GM18508 (cell line): Measurements from ENCODE around the gene SFXN4.

Experiments used
- ATAC-seq: cut with Tn5 transposase; IDR thresholded peaks from one replicate; pipeline ENCODE4 v1.9.1; 2021; ENCODE audit warnings: moderate number of reproducible peaks; ENCODE audit not compliant: insufficient read depth, unreplicated experiment

The SFXN4 gene

DNA sequence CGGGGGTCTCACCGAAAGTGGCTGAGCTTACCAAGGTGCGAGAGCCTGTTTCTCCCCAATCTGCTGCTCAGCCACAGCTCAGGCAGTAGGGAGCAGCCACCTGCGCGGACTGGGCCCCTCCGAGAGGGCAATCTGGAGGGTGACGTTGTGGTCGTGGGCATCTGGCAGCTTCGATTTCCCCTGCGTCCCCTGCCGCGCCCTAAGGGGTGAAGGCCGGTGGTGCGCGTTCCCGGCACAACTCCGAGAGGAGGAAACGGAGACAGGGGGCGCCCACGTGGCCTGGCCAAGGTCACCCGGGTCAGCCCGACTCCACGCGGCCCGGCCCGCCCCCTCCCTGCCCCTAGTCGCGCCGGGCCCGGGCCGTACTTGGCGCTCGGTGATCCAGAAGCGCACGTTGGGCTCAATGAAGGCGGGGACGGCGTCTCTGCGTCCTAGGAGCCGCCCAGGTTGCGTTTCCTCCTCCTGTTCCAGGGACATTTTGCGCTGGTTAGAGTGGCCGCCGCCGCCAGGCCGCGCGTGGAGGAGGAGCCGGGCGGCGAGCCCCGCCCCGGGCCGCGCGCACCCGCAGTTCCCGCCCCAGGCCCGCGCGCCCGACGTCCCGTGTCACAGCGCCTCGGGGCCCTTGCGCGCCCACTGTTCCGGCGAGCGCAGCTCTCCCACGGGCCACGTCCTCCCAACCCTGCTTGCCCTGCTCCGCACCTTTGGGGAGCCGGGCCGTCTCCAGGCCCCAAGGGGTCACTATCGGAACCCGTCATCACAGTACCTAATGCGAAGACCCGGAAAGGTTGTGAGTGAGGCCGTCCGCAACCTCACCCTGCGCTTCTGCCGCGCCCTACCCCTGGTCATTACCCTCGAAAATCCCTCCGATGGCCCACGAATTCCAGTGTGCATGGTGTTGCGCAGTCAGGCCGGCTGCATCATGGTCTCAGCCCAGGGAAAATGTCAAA lies at the start of gene SFXN4:
TSS of gene SFXN4 (minus strand) at position 544 of the 947 bp plus-strand sequence. CDS start at position 477, 67 bp downstream.
- ATAC-seq, result peak; percentile 50

DNA sequence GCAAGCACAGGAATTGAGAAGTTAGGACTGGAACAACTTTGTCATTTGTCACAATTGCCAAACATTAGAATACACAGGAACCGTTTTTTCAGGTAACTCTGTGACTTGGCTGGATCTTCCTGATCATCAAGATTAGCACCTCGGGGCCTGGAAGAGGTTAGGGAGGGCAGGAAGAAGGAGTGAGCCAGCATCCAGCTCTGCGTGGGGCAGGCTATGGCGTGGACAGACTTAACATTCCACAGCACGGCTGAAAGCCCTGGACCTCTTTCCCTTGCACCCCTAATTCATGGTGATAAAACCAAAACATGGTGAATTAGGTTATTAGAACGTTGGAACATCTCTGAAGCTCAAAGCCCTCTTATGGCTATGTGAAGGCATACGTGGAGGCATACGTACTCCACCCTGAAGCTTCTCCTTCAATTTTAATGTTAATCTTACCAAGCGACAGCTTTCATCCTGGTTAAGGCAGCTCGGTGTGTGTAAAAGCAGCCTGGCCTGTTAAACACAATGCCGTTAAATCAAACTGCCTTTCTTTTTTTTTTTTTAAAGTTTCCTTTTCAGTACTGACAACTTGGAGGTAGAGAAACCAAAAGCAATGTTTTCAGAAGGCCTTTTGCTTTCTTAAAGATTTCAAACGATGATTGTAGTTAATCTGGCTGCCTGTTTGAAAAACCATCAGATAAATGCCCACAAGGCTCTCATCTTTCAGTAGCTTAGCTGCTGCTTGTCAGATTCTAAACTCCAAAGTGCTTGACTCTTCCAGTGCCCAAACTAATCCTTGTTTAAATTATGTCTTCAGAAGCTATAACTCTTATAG lies 46.3 kb upstream of the SFXN4 start:
- ATAC-seq, result no peak

GRCh38 chr10:119211176-119211575 lies 45.7 kb upstream of the SFXN4 start:
- no peak for ATAC-seq

GRCh38 chr10:119210633-119211032 lies 45.1 kb upstream of the SFXN4 start:
- ATAC-seq, result no peak

DNA sequence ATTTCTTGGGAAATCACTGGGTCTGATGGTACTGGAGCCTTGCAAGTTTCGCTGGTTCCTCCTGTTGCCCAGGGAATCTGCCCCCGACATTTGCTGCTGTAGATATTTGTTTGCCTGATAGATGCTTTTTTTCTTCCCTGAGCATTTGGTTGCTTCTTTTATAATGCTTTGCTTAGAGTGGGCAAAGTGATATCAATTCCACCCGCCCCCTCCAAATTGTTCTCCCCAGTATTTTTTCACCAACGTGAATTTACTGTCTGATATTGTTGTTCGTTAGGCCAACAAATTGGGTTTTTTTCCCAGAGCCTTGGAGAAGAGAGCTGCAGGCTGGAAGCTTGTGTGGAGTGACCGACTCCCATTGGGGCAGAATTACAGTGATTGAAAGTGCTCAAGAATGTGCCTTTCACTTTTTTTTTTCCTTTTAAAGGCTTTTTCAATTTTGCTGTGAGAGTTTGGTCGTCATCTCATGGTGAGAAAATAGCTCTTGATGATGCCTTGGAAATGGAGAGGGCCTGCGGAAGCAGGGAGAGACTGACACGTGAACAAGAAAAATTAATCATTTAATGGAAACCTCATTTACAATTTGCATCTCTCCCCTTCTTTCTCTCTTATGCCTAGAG lies 44.3 kb upstream of the SFXN4 start:
- no peak for ATAC-seq

DNA sequence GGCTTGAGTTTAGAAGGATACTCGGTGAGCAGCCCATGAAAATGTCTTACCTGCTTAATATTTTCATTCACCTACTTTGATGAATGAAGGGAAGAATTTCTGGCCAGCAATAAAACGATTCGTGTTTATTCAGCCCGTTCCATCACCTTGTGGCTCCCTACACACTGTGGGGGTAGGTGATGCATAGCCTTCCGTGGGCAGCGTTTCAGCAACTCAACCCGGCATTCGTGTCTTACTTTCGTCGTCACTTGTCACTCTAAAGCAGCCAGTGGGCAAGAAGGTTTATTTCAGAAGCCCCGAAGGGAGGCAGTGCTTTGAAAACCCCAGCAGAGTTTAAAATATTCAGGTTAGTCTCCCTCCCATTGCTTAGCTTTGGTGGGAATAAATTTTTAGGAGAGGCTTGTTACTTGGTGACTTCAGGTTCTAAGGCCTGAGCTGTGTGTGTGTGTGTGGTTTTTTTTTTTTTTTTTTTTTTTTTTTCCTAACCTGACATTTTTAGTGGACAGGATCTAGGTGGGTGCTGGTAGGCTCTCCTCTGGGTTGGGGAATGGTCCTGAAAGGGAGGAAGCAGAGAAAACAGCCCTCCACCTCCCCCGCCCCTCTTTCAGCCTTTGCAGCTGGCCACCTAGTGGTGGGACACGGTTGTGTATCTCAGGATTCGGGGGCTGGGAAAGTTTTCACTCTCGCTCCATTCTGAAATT lies 43.7 kb upstream of the SFXN4 start:
- no peak for ATAC-seq

- ATAC-seq, result no peak
These were observed 43.0 kb upstream of the SFXN4 start for GRCh38 chr10:119208553-119208940.

DNA sequence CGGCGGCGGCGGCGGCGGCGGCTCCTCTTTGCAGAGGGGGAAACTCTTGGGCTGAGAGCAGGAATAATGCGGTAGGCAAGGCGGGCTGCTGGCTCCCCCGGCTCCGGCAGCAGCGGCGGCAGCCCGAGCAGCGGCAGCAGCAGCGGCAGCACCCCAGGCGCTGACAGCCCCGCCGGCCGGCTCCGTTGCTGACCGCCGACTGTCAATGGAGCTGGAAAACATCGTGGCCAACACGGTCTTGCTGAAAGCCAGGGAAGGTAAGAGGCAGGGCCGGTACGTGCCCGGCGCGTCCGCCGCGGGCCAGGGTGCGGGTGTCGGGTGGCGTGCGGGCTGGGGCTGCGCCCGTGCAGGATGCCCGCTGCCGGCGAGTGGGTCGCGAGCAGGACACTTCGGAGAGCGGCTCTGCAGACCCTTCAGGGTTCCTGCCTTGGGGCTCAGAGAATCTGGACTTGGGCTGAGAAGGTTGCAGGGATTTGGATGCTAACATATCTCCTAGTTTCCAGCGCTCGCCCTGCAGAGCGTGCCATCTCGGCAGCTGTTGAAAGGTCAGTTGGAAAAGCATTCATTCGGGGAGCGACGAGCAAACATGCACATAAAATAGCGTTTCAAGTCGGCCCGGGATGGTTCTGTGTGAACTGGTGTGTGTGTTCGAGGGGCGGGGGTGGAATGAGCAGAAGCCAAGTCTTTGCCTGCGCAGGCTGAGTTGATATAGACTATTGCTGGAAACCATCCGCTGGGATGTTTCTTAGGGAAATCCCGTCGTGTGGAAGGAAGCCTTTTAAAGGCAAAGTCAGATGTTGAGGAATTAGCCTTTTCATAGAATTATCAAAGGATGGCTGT lies 42.4 kb upstream of the SFXN4 start:
- ATAC-seq, result no peak

DNA sequence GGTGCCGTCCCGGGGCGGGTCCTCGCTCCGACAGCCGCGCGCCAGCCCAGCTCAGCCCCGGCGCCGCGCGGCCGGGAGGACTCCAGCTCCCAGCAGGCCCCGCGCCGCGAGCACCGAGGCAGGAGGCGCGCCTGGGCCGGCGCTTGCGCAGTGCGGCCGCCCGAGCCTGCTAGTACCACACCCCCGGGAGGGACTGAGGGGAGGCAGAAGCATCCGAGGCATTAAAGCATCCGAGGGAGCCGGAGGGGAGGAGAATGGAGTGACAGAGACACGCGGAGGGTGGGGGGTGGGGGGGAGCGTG lies 41.8 kb upstream of the SFXN4 start, which contains the start of gene GRK5:
TSS of gene GRK5 (plus strand) at position 206 of the 301 bp plus-strand sequence. CDS start 347 bp downstream, outside the sequence.
- peak; percentile 44 for ATAC-seq

DNA sequence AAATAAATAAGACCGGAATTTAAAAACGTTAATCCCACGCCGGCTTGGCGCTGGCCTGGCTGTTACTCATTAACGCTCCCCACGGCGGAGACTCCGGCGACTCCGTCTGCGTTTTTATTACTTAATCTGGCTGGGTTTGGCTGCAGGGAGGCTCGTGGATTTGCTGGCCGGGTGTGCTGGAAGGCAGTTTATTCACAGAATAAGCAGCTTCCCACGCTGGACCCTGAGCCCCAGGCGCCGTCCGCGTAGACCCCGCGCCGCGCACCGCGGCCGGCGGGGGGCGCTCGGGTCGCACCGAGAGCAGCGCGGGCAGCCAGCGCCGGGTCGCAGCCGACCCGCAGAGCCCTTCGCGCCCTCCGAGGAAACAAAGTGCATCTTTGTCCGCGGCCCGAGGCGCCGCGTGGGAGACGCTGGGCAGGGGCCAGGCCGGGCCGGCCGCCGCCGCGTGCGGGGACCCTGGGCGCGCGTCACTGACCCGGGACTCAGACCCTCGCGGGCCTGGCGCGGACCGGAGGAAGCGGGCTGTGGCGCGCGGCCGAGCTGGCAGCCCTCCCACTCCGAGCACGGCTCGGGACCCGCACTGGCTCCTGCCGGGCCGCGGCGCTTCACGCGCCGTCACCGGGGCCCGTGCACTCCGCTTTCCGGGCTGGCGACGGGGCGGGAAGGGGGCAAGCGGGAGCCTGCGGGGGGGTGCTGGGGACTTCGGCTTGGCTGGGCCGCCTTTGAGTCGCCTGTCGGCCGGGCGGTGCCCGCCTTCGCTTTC lies 41.3 kb upstream of the SFXN4 start:
- ATAC-seq, result peak; percentile 31

GRCh38 chr10:119205894-119206602 lies 40.5 kb upstream of the SFXN4 start:
- no peak for ATAC-seq

DNA sequence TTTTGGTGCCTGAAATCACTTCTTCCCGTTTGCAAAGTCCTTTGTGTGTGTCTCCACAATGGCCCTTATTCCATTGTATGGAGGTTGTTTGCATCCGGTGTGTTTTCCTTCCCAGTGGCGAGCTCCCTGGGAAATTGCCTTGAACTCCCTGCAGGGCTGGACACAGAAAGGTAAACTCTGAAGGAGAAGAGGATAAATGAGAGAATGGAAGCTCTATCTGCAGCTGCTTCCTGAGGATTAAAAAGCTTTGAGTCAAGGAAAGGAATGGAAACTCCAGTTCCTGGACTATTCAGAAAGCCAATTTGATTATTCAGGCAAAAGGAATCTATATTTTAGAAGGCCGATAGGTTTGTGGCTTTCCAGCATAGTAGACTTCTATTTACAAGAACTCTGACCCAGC lies 37.5 kb upstream of the SFXN4 start:
- no peak for ATAC-seq

DNA sequence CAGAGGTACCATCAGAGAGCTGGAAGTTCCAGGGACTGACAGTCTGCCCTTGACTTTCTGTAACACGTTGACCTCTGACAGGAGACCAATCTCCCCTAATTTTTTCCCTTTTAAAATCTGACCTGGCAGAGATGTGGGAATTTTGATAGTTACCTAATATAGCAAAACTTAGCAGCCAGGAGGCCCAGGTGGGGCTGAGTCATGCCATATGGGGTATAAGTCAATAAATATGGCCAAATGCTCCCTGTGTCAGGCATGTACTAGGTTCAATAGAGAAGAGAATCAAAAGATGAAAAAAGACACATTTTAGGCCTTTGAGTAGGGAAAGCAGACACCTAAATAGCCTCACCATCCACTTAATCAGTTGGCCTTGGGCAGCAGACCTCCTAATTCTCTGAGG lies 35.7 kb upstream of the SFXN4 start:
- ATAC-seq, result no peak

DNA sequence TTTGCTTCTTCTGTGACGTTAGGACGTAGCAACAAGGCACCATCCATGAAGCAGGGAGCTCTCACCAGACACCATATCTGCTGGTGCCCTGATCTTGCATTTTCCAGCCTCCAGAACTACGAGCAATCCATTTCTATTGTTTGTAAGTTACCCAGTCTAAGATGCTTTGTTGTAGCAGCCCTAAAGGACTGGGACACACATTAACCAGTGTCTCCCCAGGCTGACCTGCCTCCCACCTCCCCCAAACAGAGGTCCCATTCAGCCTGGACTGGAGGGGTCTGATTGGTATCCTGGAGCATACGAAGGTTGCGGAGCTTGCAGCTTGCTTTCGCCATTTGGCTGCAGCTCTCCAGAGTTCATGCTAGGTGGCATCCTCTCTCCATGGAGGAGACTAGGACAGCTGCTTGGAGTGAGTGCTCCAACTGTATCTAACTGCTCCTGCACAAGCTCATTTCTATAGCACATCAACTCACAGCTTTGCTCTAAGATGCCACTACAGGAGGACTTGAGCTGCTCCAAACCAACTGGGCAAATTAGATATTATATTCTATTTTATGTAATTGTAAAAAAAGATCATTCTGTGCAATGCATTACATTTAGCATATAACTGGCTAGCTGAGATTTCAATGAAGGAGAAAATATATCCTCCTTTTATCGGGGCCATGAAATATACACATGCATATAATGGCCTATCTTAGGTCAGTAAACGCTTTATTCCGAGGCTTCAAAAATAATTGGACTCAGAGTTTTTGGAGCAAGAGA lies 33.9 kb upstream of the SFXN4 start:
- no peak for ATAC-seq

DNA sequence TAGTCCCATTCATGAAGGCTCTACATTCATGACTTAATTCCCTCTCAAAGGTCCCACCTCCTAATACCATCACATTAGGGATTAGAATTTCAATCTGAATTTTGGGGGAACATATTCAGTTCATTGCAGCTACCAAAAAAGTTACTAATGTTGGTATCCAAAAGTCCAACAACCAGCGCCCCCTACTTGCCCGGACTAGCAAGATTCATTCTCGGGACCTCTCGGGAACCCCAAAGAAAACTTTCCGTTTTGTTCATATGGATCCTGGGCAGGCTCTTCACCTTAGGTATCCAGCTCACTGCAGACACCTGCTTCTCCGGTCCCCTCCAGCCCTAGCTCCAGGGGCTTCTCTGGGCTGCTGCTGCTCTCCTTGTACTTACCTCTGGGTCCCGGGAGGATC lies 32.9 kb upstream of the SFXN4 start:
- ATAC-seq, result no peak

DNA sequence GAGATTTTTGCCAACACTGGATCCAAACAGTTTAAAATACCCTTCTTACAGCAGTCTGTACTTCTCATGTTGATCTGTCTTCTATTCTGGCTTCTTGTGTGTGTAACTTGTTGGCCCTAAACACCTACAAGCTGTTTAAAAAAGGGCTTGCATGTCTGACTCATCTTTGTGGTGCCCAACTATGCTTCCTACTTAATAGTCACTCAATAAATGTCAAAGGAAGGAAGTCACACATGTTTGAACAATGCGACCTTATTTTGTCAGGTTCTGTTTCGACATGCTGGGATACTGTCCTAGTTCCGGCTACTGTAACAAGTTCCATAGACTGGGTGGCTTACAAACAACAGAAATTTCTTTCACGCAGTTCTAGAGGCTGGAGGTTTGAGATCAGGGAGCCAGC lies 32.4 kb upstream of the SFXN4 start:
- ATAC-seq, result no peak

GRCh38 chr10:119191881-119192280 lies 26.4 kb upstream of the SFXN4 start:
- no peak for ATAC-seq
